OCI-LY1 (cell line): ENCODE results near the gene PER1.

Source experiments
- CTCF ChIP-seq: fragments of 200-600 bp; sonication (generic), shearing (Covaris generic); IDR thresholded peaks from 2 replicates; pipeline ENCODE4 v1.5.1; 2017; ENCODE audit warnings: mild to moderate bottlenecking, antibody characterized with exemption, low read length, moderate library complexity, mixed read lengths
- EZH2 ChIP-seq: fragments of 200-600 bp; sonication (generic), shearing (Covaris generic); IDR thresholded peaks from 2 replicates; pipeline ENCODE4 v1.8.0; 2017; ENCODE audit warnings: borderline replicate concordance, mixed run types, mild to moderate bottlenecking, antibody characterized with exemption, low read length, moderate library complexity, mixed read lengths

- TF ChIP-seq CTCF (no peak), EZH2 (no peak)
These were observed 2.5 kb upstream of the PER1 start for GRCh38 chr17:8154608-8155155.
